OCI-LY7 (cell line): ENCODE data around the gene MYBL2. TPM values are rescaled to one million over a fixed set of nuclear protein-coding genes. Genes with fewer than 3 reads are reported as not detected.
"Not testable (repeated sequence)": the region's sequence is repeated elsewhere in the genome, so short reads cannot be mapped to it uniquely, and the experiment has no call there.

Experiments used
- BruUV-seq: library from RNA; stranded (reverse); fragments of 400-500 nt; replicated peaks from 2 replicates; lab custom pipeline; 2021; lab: Mats Ljungman, UMichigan
- CTCF ChIA-PET: fragments of 300-600 bp; sonication (Branson Sonifier 250); formaldehyde crosslinking; loops from one replicate; lab custom pipeline; 2022; ENCODE audit warnings: antibody characterized with exemption; ENCODE audit not compliant: unreplicated experiment; lab: Charles Lee
- POLR2A ChIA-PET: fragments of 300-600 bp; sonication (Branson Sonifier 250); formaldehyde crosslinking; loops from one replicate; lab custom pipeline; 2022; ENCODE audit warnings: antibody characterized with exemption; lab: Charles Lee
- DNase-seq: peaks from one replicate; pipeline ENCODE4 v3.0.0-alpha.2; 2015; ENCODE audit warnings: low spot score
- H2AFZ ChIP-seq: fragments of 200-600 bp; sonication (generic), shearing (Covaris generic); 2 replicates; pipeline ENCODE4 v1.6.1; 2014; ENCODE audit warnings: mild to moderate bottlenecking, antibody characterized with exemption, low read length, moderate library complexity
- H3K27ac ChIP-seq: fragments of 200-600 bp; sonication (generic); 2 replicates; pipeline ENCODE4 v1.5.1; 2014; ENCODE audit warnings: mixed run types, low read depth, mild to moderate bottlenecking, moderate library complexity, low read length, inconsistent platforms; ENCODE audit not compliant: poor library complexity, severe bottlenecking
- H3K36me3 ChIP-seq: fragments of 200-600 bp; sonication (generic); 2 replicates; pipeline ENCODE4 v1.6.1; 2014; ENCODE audit warnings: mild to moderate bottlenecking, antibody characterized with exemption, low read length, moderate library complexity, mixed read lengths; ENCODE audit not compliant: insufficient read depth
- H3K4me1 ChIP-seq: fragments of 200-600 bp; sonication (generic); 2 replicates; pipeline ENCODE4 v1.5.1; 2014; ENCODE audit warnings: mild to moderate bottlenecking, low read length; ENCODE audit not compliant: insufficient read depth, poor library complexity, severe bottlenecking
- H3K4me2 ChIP-seq: fragments of 200-600 bp; sonication (generic); 2 replicates; pipeline ENCODE4 v1.6.1; 2014; ENCODE audit warnings: mild to moderate bottlenecking, low read length
- H3K4me3 ChIP-seq: fragments of 200-600 bp; sonication (generic); 2 replicates; pipeline ENCODE4 v1.5.1; 2014; ENCODE audit warnings: mild to moderate bottlenecking, low read depth, low read length; ENCODE audit not compliant: poor library complexity, severe bottlenecking
- H3K79me2 ChIP-seq: fragments of 200-600 bp; sonication (generic); 2 replicates; pipeline ENCODE4 v1.6.1; 2016; ENCODE audit warnings: low read depth, mild to moderate bottlenecking, low read length, moderate library complexity, mixed read lengths; ENCODE audit not compliant: insufficient read depth
- H3K9me2 ChIP-seq: fragments of 200-600 bp; sonication (generic); 2 replicates; pipeline ENCODE4 v1.6.1; 2016; ENCODE audit warnings: mild to moderate bottlenecking, low read length, mixed read lengths; ENCODE audit not compliant: insufficient read depth
- H3K9me3 ChIP-seq: fragments of 200-600 bp; sonication (generic); 2 replicates; pipeline ENCODE4 v1.6.1; 2014; ENCODE audit warnings: mild to moderate bottlenecking, mixed run types, low read length, mixed read lengths
- H4K20me1 ChIP-seq: fragments of 200-600 bp; sonication (generic); 2 replicates; pipeline ENCODE4 v1.6.1; 2014; ENCODE audit warnings: mild to moderate bottlenecking, antibody characterized with exemption, low read length, moderate library complexity, mixed read lengths; ENCODE audit not compliant: insufficient read depth
- CTCF ChIP-seq: fragments of 200-600 bp; sonication (generic); conservative IDR thresholded peaks from 2 replicates; pipeline ENCODE4 v1.5.1; 2014; ENCODE audit warnings: mild to moderate bottlenecking, antibody characterized with exemption, low read length, moderate library complexity, mixed read lengths
- EZH2phosphoT487 ChIP-seq: fragments of 200-600 bp; sonication (generic); IDR thresholded peaks from 2 replicates; pipeline ENCODE4 v1.6.1; 2018; ENCODE audit warnings: low read depth, borderline replicate concordance, mild to moderate bottlenecking, mixed run types, antibody characterized with exemption, low read length, moderate library complexity, mixed read lengths
- intact Hi-C: fragments of 100-400 bp; cut with micrococcal nuclease; formaldehyde crosslinking; loops from one replicate; pipeline ENCODE4 v1.10.0; 2022; ENCODE audit not compliant: unreplicated experiment
- total RNA-seq, 2 experiments: library from RNA; depleted of rRNA in 1 of 2; stranded (reverse); fragments of >200 nt in 1 of 2; shearing (Covaris generic) in 1 of 2; gene quantifications; 2 replicates each; pipeline ENCODE4 v1.2.3, GENCODE V29; 2014 to 2022

Gene MYBL2
- total RNA-seq, 2 experiments from 2014 or later: 268 to 472 TPM

- CTCF ChIA-PET: interaction anchor here (0.6 to 1.5 kb wide), 2 partner anchors 84 to 1576 kb away, joined by 3 read pairs; no protein-coding TSS in a partner anchor
Measured at GRCh38 chr20:43755851-43756250, 88.9 kb downstream of the MYBL2 start.

GRCh38 chr20:43757888-43758287 lies 91.0 kb downstream of the MYBL2 start:
- H3K9me3 ChIP-seq, H3K4me3 ChIP-seq, H4K20me1 ChIP-seq, H3K79me2 ChIP-seq, H3K36me3 ChIP-seq, H3K27ac ChIP-seq, CTCF ChIA-PET, H3K4me1 ChIP-seq, DNase-seq, BruUV-seq, H3K4me2 ChIP-seq, H2AFZ ChIP-seq, H3K9me2 ChIP-seq, POLR2A ChIA-PET, intact Hi-C loops: not testable (repeated sequence)

More at GRCh38 chr20:43755851-43756250, 88.9 kb downstream of the MYBL2 start:
- TF ChIP-seq EZH2phosphoT487: no peak
- no peak for TF ChIP-seq CTCF
- H3K4me1 ChIP-seq: peaks cover 23% of the 10 kb centered on the region
- no peaks in the 10 kb centered on the region for H3K79me2 ChIP-seq
- POLR2A ChIA-PET: interaction anchor here (1.4 kb wide), 1 partner anchor 9 kb away, joined by 12 read pairs; no protein-coding TSS in a partner anchor
- BruUV-seq: no TSS peak
- no peaks in the 10 kb centered on the region for H3K9me2 ChIP-seq
- no peak for DNase-seq
- no peak overlapping the region for H3K27ac ChIP-seq
- H3K4me3 ChIP-seq: no peak overlapping the region
- no peak overlapping the region for H3K4me2 ChIP-seq
- intact Hi-C loops: no loop called here
- H3K9me3 ChIP-seq: no peaks in the 10 kb centered on the region
- H2AFZ ChIP-seq: no peak overlapping the region
- no peaks in the 10 kb centered on the region for H4K20me1 ChIP-seq
- no peaks in the 10 kb centered on the region for H3K36me3 ChIP-seq

GRCh38 chr20:43761386-43762340 lies 94.7 kb downstream of the MYBL2 start:
- no peaks in the 10 kb centered on the region for H3K9me3 ChIP-seq

More at GRCh38 chr20:43761386-43762340, 94.7 kb downstream of the MYBL2 start:
- DNase-seq: no peak
- H3K79me2 ChIP-seq: no peaks in the 10 kb centered on the region
- H3K4me3 ChIP-seq: no peak overlapping the region
- no peak overlapping the region for H2AFZ ChIP-seq
- BruUV-seq: no TSS peak
- no peak overlapping the region for H3K27ac ChIP-seq
- CTCF ChIA-PET: no interaction called here
- H3K36me3 ChIP-seq: no peaks in the 10 kb centered on the region
- POLR2A ChIA-PET: interaction anchor here (0.9 kb wide), 1 partner anchor 10 kb away, joined by 3 read pairs; no protein-coding TSS in a partner anchor
- intact Hi-C loops: no loop called here
- no peaks in the 10 kb centered on the region for H4K20me1 ChIP-seq
- no peaks in the 10 kb centered on the region for H3K9me2 ChIP-seq
- TF ChIP-seq EZH2phosphoT487: no peak
- TF ChIP-seq CTCF: no peak
- no peaks in the 10 kb centered on the region for H3K4me1 ChIP-seq
- no peak overlapping the region for H3K4me2 ChIP-seq
